AG08396 (cell line): ENCODE data around the gene ELAC1.

Experiments used
- DNase-seq: peaks from one replicate; pipeline ENCODE4 v3.0.0; 2012; ENCODE audit warnings: low spot score, mixed read lengths

ELAC1 gene

DNA sequence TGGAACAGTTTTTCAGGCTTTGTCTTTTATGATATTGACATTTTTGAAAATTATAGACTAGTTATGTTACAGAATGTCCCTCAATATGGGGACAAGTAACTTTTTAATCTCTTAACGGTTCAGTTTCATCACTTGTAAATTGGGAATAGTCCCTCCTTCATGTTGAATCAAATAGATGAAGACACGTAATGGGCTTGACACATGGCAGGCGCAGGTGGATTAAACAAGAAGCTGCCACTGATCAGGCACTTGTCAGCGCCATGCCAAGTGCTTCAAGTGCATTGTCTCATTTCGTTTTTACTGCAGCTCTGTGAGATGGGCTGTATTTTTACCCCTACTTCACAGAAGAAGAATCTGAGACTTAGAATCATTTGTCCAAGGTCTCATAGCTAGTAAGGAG, 52.7 kb downstream of the ELAC1 start:
- no peak for DNase-seq

DNA sequence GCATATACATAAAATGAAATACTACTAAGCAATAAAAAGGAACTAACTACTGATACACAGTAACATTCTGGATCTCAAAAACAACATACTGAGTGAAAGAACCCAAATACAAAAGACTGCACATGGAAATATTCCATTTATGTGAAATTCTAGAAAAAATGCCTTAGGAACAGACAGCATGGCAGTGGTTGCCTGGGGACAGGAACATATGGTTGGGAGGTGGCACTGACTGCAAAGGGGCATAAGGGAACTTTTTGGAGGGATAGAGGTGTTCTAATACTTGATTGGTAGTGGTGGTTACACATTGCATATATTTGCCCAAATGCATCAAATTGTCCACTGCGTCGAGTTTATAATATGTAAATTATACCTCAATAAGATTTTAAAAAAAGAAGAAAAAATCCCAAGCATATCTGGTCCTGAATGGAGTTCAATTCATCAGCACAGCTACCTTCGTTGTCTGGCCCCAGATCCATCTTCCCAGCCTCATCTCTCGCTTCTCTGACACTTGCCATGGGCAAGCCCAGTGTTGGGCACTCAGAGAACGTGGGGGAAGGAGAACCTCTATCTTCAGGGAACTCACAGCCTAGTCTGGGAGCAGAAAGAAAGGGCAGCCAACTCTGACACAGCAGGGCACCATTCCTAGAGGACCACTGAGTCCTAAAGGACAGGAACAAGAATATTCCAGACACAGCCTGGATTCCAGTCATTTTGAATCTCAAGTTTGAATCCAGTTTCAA, 53.6 kb downstream of the ELAC1 start:
- DNase-seq, result no peak

DNA sequence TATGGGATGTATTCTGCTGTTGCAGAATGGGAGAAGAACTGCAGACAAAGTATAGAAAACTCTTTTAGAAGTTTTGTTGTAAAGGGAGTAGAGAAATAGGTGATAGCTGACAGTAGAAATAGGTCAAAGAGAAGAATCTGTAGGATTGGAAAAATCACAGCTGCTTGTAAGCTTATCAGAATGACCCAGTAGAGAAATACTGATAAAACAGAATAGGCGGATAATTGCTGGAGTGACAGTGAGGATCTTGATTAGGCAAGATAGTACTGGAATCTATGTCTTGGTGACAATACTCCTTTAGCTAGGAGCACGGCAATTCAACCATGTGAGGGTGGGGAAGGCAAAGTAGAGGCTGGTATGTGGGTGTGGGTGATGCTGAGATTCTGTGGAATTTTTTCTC, 57.7 kb downstream of the ELAC1 start:
- no peak for DNase-seq

DNA sequence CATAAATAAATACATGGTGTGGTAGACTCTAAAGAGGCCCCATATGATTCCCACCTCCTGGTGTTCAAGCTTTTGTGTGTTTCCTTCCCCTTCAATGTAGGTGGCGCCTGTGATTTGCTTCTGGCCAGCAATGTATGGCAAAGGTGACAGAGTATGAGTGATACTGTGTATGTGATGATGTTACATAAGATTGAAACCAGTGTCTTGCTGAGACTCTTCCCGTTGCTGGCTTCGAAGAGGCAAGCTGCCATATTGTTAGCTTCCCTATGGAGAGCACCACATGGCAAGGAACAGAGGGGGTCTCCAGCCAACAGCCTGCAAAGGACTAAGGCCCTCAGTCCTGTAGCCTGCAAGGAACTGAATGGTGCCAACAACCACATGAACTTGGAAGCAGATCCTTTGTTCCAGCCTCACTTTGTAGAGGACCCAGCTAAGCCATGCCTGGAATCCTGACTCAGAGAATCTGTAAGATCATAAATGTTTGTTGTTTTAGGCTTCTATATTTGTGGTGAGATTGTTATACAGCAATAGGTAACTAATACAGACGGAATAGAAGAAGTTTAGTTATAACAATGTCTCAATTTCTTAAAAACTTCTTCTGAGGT, 60.5 kb downstream of the ELAC1 start:
- no peak for DNase-seq

DNA sequence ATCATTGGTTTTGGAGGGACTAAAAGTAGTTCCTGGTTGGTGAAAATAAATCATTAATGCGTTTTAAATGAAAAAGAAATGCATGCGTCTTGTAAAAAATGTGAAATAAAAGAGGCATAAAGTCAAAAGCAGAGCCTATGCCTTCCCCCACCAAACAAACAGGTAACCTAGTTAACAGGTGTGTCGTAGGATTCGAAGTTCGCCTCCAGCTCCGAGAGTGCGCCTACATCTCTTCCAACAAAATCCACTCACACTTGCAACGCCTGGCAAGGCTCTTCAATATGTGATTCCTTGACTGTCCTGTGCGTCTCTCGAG, 61.5 kb downstream of the ELAC1 start:
- DNase-seq, result no peak

DNA sequence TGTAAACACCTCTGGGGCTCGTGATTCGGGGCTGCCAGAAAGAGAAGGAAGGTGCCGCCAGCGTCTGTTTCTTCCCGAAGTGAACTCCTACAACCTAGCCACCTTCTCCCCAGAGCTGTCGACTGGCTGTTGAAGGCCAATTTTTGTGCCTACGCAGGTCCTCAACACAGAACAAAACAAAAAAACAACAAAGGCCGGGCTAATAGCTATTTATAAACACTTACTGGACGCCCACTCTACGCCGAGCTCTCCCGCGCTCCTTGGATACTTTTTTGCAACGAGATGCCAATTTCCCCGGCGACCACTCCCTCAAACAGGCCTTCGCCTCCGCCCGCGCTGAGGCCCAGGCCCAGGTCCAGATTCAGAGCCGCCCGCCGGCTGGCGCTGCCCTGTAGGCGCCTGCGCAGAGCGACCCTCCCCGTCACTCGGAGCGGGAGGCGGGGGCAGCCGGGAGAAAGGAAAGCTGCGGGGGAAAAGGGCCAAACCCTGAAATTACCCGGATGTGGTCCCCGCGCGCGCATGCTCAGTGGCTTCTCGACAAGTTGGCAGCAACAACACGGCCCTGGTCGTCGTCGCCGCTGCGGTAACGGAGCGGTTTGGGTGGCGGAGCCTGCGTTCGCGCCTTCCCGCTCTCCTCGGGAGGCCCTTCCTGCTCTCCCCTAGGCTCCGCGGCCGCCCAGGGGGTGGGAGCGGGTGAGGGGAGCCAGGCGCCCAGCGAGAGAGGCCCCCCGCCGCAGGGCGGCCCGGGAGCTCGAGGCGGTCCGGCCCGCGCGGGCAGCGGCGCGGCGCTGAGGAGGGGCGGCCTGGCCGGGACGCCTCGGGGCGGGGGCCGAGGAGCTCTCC, 62.1 kb downstream of the ELAC1 start, which contains the start of gene SMAD4:
Gene SMAD4 (plus strand): TSS at position 520 of the 843 bp plus-strand sequence. CDS start 16,834 bp downstream, outside the sequence.
- DNase-seq, result peak; percentile 99

DNA sequence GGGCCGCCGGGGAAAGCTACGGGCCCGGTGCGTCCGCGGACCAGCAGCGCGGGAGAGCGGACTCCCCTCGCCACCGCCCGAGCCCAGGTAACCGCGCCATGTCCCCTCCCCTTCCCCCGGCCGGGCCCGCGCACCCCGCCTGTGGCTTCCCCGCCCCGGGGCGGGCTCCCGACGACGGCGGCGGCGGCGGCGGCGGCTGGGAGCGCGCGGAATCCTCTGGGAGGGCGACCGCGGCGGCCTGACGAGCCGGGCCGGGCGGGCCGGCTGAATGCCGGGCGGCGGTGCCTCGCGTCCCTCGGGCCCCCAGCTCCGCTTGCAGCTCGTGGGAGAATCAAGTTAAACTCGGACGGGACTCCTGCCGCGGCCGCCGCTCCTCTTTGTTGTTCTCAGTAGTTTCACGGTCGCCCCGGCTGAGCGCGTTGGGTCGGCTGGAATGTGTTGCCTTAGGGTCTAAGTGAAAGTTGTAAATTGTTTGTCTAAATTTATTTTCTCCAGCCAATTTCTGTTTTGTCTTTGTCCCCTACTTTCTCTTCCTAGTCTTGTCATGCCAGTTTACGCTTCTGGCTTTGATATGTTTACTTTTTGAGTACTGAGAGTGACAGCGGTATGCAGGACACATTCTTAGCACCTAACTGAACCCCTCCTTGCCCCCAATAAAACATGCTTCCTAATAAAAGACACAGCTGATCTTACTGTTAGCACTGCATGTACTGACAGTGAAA, 62.9 kb downstream of the ELAC1 start:
- DNase-seq, result peak; percentile 84

DNA sequence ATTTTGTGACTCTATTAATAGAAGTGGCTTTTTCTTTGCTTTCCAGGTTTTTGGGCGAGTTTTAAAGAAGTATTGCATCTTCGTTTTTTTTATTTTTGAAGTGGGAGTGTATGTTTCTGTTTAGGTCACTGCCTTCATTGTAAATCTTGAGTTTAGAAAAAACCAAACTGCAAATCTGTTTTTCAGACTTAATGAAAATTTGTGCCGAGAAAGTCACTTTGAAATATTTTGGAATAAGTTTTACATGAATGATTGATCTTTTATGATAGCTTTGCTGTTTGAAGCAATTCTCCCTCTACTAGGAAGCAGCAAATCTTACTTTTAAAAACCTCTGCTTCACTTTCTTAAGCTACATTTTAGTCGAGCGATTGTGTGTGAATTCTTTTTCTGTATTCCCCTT, 64.4 kb downstream of the ELAC1 start:
- DNase-seq, result no peak

DNA sequence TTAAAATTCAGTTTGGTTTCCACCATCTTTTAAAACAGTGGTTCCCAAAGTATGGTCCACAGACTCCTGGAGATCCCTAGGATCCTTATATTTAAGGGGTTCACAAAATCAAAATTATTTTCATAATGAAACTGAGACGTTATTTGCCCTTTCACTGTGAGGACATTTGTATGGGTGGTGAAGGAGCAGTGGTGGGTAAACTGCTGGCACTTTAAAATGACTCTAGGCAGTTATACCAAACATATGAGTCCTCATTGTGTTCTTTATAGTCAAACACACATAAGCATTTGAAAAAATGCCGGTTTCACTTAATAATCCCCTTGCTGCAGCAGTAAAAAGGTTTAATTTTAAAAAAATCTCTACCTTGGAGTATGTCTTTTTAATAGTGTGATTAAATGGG, 69.4 kb downstream of the ELAC1 start:
- no peak for DNase-seq
